HG03139 (cell line): ENCODE results near the gene JPH2.
"Not testable (repeated sequence)": the region's sequence is repeated elsewhere in the genome, so short reads cannot be mapped to it uniquely, and the experiment has no call there.

ENCODE experiments used
- ATAC-seq: cut with Tn5 transposase; IDR thresholded peaks from one replicate; pipeline ENCODE4 v1.9.1; 2021; ENCODE audit not compliant: unreplicated experiment

JPH2 gene

GRCh38 chr20:44129300-44129699 lies 57.7 kb downstream of the JPH2 start:
- ATAC-seq, result not testable (repeated sequence)

DNA sequence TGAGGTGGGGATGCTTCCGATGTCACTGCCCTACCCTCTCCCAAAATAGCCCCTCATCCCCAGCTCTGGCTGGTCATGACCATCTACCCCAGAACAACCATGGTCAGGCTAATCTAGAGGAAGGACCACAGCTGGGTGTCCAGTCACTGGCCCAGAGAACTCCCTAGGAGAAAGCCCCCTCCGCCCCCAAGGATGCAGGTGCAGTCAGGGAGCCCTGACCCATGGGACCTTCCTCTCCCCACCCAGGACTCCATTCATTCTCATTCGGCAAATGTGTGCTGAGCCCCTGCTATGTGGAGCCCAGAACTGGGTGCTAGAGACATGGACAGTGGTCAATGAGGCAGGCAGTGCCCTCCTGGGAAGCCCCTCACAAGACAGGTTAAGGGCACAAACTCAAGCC lies 60.5 kb downstream of the JPH2 start:
- no peak for ATAC-seq

DNA sequence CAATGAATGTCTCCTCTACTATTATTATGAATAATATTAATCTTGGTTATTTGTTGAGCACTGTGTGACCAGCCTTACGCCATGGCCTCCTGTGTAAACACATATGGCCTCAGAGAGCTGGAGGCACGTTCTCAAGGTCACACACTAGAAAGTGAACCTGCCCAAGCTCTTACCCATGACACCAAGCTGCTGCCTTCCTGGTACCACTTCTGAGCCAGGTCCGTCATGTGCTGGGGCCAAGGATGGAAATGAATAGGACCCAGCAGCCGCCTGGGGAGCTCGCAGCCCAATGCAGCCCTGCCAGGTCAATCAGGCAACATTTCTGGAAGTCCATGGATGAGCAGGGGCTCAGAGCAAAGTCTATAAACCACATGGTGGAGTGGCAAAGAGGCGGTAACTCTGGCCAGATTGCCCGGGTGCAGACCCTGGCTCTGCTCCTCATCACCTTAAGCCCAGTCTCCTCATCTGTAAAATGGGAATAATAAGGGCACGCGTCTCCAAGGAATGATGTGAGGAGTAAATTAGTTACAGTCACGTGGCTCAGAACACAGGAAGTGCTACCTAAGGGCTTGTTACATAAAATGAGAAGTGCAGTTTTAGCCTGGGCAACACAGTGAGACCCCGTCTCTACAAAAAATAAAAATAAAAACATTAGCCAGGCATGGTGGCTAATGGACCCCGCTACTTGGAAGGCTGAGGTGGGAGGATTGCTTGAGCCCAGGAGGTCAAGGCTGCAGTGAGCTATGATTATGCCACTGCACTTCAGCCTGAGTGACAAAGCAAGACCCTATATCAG lies 61.5 kb downstream of the JPH2 start:
- ATAC-seq, result no peak

GRCh38 chr20:44123874-44124535 lies 63.0 kb downstream of the JPH2 start:
- ATAC-seq, result no peak

- no peak for ATAC-seq
Measured at GRCh38 chr20:44123251-44123650, 63.7 kb downstream of the JPH2 start.

DNA sequence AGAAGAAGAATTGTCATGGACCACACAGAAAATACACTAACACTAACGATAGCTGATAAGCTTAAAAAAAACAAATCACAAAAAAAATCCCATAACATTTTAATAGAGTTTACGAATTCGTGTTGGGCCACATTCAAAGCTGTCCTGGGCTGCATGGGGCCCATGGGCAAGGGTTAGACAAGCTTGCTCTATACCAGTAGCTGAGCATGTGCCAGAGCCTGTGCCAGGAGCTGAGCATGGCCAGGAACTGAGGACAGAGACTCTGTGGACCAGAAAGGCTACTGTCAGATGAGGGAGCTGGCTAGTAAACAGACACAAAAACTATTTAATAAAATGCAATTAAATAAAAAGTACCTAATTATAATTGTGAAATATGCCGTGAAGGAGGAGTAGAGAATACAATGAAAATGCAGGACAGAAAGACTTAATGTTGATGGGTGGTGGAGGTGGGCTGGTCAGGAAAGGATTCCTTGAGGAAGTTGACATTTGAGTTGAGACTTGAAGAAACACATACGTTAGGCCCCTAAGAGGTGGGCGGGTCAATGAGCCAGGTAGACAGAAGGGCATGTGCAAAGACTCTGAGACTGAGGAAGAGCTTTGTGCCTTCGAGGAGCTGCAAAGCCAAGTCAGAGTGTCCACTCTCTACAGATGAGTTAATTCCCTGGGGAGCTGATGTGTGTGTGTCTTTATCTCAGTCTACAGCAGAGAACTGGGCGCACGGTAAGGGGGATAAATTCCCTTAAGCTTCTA lies 66.1 kb downstream of the JPH2 start:
- ATAC-seq, result no peak

DNA sequence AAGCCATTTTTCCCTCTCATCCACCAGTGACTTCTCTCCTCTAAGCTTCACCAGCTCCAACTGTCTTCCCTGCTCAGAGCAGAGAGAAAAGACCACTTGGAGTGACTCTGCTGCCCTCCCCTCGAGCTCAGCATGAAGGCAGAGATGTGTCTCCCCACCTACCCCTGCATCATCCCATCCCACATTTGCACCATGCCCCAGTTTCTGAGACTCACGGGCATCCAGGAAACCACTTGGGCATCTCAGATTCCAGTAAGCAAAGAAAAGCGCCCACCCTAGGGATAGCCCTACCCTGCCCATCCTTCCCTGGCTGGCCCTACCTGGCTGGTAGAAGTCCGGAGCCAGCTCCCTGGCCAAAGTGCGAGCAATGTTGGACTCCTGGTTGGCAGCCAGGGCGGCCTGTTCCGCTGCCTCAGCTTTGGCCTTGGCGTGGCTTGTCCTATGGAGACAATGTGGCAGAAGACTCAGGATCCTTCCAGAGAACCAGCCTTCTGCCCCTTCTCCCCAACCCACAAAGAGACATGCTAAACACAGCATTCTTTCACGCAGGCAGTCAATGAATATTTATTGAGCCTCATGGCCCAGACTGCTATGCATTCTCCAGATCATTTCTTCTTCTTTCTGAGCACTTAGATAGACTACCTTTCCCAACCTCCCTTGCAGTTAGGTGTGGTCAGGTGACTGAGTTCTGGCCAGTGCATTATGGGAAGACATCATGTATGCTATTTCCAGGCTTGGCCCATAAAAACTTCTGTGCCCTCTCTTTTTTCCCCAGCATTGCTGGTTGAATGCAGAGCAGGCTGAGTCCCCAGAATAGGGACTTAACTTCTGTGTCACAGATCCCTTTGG lies 68.6 kb downstream of the JPH2 start:
- ATAC-seq, result no peak

DNA sequence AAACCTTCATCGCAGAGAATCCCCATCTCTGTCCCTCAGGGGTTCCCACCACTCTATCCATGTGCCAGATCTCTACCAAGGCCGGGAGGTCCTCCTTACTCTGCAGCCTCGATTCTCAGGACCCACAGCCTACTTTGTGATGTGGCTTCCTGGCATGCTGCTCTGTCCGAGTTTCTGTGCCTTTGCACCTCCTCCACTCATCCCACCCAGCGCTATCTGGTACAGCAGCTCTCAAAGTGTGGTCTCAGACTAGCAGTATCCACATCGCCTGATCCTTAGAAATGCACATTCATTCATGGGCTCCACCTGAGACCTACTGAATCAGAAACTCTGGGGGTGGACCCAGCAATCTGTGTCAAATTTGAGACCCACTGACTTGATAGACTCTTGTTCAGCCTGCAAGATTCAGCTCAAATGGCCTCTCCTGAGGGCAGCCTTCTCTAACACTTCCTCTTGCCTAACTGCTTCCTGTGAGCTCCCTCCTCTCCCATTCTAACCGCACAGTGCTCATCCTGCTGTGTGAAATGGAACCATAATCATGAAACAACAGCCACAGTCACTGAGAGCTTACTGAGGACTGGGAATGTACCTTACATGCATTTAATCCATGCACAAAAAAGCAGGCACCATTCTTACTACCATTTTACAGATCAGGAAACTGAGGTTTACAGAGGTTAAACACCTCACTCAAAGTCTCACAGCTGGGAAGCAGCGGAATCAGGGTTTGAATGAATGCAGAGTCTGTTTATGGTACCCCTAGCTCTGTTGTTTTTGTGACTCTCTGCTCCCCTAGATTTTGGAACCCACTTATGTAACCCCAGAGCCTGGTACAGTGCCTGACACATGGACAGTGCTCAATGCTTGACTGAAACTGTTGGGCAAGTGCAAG lies 69.4 kb downstream of the JPH2 start:
- no peak for ATAC-seq

DNA sequence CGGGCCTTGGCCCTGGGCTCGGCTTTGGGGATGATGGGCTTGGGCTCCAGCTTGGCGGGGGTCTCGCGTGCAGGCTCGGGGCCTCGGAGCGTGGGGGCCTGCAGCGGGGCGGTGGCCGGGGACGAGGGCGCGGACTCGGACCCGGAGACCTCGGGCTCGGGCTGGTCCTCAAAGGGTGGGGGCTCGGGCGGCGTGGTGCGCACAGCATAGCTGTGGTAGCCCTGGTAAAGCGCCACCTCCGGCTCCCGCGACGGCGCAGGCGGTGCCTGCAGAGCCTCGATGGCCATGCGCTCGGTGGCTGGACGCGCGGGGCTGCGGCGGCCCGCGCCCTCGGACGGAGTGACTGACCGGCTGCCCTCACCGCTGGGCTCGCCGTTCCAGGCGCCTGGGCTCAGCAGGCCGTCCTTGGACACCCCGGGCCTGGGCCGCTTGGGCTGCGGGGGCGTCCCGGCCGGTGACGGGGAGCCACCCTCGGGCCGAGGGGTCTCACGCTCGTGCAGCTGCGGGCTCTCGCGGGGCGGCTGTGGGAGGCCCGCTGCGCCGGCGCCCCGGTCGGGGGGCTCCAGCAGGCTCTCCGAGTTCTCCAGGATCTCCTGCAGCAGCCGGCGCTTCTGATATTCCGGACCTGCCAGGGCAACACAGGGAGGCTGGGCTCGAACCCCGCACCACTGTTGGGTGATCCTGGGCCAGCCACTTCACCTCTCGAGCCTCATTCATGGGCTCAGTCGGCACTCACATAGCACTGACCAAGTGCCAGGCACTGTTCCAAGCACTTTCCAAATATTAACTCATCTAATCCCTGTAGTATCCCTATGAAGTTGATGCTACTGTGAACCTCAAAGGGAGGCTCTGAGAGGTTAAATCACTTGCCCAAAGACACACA lies 71.0 kb downstream of the JPH2 start:
- no peak for ATAC-seq

DNA sequence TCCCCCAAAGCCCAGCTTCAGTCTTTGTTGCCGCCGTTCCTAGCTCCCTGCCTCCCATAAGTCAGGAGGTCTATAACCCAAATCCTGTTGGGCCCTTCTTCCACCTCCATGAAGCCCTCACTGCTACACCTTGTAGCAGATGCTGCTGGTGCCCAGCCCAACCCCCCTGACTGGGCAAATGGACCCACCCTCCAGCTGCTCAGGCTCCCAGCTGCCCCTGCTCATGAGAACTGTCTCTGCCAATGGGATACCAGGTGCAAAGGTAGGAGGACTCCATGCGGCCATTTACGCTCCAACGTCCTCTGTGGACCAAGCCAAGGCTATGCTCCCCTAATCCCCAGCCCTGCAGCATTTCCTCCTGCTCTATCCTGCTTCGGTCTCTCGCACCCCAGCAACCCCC lies 71.8 kb downstream of the JPH2 start:
- no peak for ATAC-seq

DNA sequence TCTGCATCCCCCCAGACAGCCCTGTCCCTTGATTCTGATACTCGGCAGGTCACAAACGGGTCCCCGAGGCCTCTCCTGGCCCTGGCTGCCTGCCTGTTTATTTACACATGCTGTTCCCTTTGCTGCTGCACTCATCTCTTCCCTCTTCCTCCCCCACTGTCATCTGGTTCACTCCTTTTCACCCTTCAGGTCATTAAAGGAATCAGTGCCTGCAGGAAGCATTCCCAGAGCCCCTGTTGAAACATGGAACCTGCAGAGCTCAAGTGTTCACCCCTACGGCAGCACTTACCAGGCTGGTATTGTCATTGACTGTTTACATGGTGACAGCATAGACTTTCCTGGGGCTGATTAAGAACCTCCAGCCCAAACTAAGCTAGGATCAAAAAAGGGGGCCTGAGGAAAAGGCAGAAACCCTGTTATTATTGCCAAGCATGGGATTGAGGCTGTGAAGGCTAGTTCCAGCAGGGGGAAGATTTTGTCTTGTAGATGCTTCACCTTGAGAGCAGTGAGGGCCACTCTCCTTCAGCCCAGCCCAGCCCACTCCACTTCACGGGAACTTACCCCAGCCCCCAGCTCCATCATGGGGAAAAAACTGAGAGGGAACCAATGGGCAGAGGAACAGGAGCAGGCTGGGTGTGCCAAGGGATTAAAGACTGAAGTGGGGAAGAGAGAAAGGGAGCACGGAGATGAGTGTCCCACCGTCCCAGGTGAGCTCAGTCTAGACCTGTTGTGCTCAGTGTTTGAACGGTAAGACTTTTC lies 73.2 kb downstream of the JPH2 start:
- ATAC-seq, result no peak

GRCh38 chr20:44112889-44113617 lies 73.9 kb downstream of the JPH2 start:
- ATAC-seq, result no peak

DNA sequence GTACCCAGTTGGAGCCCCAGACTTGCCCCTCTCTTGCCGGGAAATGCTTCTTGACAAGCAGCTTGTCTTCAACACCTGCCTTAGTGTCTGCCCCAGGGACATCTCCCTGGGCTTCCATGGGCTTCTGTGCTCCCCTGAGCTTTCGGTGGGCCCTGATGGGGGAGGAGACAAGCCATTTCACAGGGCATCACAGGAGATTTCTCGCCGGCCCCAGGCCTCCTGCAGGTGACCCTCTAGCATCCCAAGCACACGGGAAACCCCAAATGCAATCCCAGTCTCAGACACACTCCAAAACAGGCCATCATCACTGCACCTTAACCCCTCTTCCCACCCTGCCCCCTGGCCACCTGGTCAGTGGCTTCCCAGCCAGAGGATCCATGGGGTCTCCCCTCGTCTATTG lies 74.5 kb downstream of the JPH2 start:
- no peak for ATAC-seq

DNA sequence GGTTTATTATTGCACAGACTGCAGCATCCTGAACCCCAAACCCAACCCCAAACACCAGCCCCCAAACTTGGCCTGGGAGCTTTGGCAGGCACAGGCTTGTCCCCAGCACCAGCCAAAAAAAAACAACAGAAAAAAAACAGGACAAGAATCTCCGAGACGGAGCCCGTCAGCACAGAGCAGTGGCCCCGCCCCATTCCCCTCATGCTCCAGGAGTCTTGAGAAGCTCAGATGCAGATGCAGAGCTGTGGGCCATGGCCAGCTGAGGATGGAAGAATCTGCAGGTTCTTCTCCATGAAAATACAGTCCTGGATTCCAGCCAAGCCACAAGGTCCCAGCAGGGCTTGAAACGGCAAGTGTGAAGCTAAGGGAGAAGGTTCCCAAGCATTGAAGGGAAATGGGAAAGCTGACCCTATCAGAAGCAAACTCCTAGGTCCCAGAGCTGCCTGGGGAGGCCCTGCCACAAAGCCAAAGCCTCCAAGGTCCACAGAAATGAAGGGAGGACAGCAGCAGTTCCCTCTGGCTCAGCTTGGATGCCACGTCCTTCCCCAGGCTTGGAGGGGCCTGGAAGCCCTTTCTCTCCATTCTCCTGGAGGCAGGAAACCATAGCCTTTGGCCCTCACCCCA lies 75.2 kb downstream of the JPH2 start:
- ATAC-seq, result no peak

DNA sequence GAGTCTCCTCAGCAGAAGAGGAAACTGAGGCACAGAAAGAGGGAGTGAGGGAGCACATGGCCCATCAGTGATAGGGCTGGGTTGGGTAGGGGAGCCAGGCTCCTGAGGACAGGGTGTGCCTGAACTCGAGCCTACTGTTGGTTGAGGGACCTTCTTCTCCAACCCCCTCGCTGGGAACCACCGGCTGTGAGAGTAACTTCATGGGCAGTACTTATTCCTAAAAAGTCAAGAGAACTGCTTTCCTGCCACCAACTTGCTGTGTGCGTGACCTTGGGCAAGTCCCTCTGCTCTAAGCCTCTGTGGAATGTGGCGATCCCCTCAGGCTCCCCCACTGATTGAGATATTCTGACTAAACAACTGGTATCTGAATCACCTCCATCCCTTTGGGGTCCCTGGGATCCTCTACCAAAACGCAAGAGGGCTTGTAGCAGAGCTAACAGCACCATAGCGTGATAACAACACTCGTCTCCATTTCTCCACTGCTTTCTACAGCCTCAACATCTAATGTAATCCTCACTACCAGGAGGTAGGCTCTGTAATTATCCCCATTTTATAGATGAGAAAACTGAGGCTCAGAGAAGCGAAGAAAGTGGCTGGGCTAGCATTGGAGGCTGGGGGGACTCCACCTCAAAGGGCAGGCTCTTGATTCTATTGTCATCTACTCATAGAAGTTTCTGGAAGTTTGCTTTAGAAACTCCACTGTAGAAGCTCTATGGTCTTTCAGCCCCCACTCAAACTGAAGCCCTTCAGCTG lies 76.0 kb downstream of the JPH2 start:
- no peak for ATAC-seq

GRCh38 chr20:44109951-44110361 lies 77.0 kb downstream of the JPH2 start:
- no peak for ATAC-seq

GRCh38 chr20:44106615-44107014 lies 80.4 kb downstream of the JPH2 start:
- no peak for ATAC-seq
